Adrenal gland (tissue), 12 donors: ENCODE measurements around the gene BCKDHA. TPM values are rescaled to one million over a fixed set of nuclear protein-coding genes. Genes with fewer than 3 reads are reported as not detected.
A peak's percentile ranks its signal among the peaks of the same experiment; 100 is the strongest.
"Not testable (repeated sequence)": the region's sequence is repeated elsewhere in the genome, so short reads cannot be mapped to it uniquely, and the experiment has no call there.

Source experiments
- DNase-seq, 7 donors: peaks; one replicate each; pipeline ENCODE4 v3.0.0-alpha.2; 2019 to 2020
- H3K27ac ChIP-seq, 5 donors: fragments of 200-600 bp; sonication (generic) in 4 of 5; 1 replicate in 3 of 5; 2 replicates in 2 of 5; pipeline versions ENCODE4 v1.5.1 to v1.8.0; 2016 to 2020; ENCODE audit warnings: mild to moderate bottlenecking in 1 of 5
- H3K27me3 ChIP-seq: fragments of 200-600 bp; 2 replicates; pipeline ENCODE4 v1.8.0; 2021
- H3K36me3 ChIP-seq, 2 donors: fragments of 200-600 bp; replicated peaks in 1 of 2; 1 replicate in 1 of 2; 2 replicates in 1 of 2; pipeline versions ENCODE4 v1.5.1 to v1.8.0; 2018 to 2022
- H3K4me1 ChIP-seq, 2 donors: fragments of 200-600 bp; replicated peaks in 1 of 2; 1 replicate in 1 of 2; 2 replicates in 1 of 2; pipeline versions ENCODE4 v1.5.1 to v1.8.0; 2018 to 2021
- H3K4me3 ChIP-seq, 4 donors: fragments of 200-600 bp; sonication (generic) in 3 of 4; one replicate each; pipeline ENCODE4 v1.5.1; 2016 to 2018
- H3K9me3 ChIP-seq, 3 donors: fragments of 200-600 bp; sonication (generic) in 1 of 3; replicated peaks in 1 of 3; 1 replicate in 2 of 3; 2 replicates in 1 of 3; pipeline versions ENCODE4 v1.5.1 to v1.8.0; 2016 to 2021
- POLR2A ChIP-seq, 2 donors: fragments of 450-650 bp; IDR thresholded peaks; one replicate each; pipeline ENCODE4 v1.6.1; 2017; ENCODE audit warnings: antibody characterized with exemption in 2 of 2, mild to moderate bottlenecking in 2 of 2, moderate library complexity in 1 of 2
- WGBS, 4 donors: extraction: QIAGEN DNeasy Blood & Tissue Kit in 2 of 4; methylation state at CpG; one replicate each; pipeline versions ENCODE4 v1.1.5 to v1.1.7; 2013 to 2017; 5-methylcytosine and 5-hydroxymethylcytosine counted together
- intact Hi-C, 2 donors: fragments of 100-400 bp; cut with DNase I; formaldehyde crosslinking; loops; one replicate each; pipeline versions ENCODE4 v1.14.1 to v1.15.0; 2022 to 2023
- polyA plus RNA-seq, 3 donors: library from polyadenylated mRNA; stranded (reverse); fragments of 200-250 nt in 2 of 3; fragments of 350-450 nt in 1 of 3; fragmentation: Illumina TruSeq in 1 of 3; extraction: RNeasy Lipid Tissue Mini Kit (QIAGEN cat#74804) in 1 of 3; gene quantifications; one replicate each; pipeline ENCODE4 v1.2.3, GENCODE V29; 2013 to 2014
- total RNA-seq, 9 donors: library from RNA; depleted of rRNA in 4 of 9; stranded (reverse); fragments of >200 nt in 4 of 9; fragments of 120-200 nt in 1 of 9; fragmentation: NEBNext Ultra II Directional in 1 of 9; extraction: Animal tissue kit (Norgen Biotek cat#: 25700) in 1 of 9; gene quantifications; one replicate each; pipeline versions ENCODE4 v1.1.0 to v1.2.4, GENCODE V29; 2013 to 2023
- TF ChIP-seq, protein P1 (sequence below), 6 experiments: fragments of 450-650 bp in 4 of 6; fragments of 200-600 bp in 2 of 6; sonication (generic) in 1 of 6; IDR thresholded peaks; 1 replicate in 5 of 6; 2 replicates in 1 of 6; pipeline versions ENCODE4 v1.5.1 to v1.8.0; 2016 to 2021; ENCODE audit warnings: antibody characterized with exemption in 6 of 6, mild to moderate bottlenecking in 2 of 6, moderate library complexity in 1 of 6
- donor health status: healthy with polysubstance abuse.
- donor health status: Bipolar disorder and iron deficiency.
- donor health status: DM: yes; HTN: yes; CAD: no.
- donor health status: DM: no; HTN: no; CAD: no.
- donor health status: DM: no; HTN: no; CAD: no.
- donor health status: DM: yes; HTN: yes; CAD: no.

Gene BCKDHA
- total and polyA plus RNA-seq, 12 donors, result 17.6 to 294 (median 100) TPM

DNA sequence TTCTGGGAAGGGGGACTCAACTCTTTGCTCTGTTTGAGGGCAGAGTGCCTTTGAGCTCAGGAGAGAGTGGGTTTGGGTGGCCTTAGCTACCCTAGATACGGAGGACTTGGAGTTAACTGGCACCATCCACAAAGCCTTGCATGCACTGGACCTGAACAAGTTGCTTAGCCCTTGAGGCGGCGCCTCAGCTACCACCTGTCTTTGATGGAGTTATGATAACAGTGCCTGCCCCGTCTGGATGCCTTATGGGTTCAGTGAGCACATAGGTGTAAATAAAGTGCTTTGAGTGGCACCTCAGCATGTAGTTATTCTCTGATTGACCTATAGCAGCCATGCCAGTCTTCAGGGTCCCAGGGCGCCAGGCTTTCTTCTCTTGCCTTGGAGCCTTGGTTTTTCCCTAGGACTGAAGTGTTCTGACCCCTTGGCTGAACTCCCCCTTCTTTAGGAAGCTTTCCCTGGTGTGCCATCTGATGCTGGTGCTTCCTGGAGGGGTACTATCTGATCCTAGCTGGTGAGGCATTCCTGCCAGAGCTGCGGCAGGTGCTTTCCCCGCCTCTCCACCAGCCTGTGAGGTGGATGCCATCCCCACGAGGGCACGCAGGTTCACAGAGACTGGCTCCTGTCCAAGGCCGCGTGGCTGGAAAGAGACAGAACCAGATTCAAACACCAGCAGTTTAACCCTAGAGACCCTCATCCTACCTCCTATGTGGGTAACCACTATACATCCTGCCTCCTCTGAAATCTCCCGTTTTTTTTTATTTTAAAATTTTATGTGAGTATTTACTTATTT is 5.8 kb downstream of the BCKDHA start:
- 54 to 73% (median 66%) methylated on average over 8 to 12 of the region's 12 CpGs for WGBS, 4 donors
- Histone ChIP-seq H3K27ac (no peak overlapping the region), H3K27me3 (no peaks in the 10 kb centered on the region), H3K36me3 (no peaks in the 10 kb centered on the region), H3K4me1 (peaks cover 7 to 16% of the 10 kb centered on the region in 2 donors), H3K9me3 (no peaks in the 10 kb centered on the region), H3K4me3 (no peak overlapping the region)
- DNase-seq, result no peak
- intact Hi-C loops, result no loop called here
- TF ChIP-seq, protein P1, sequence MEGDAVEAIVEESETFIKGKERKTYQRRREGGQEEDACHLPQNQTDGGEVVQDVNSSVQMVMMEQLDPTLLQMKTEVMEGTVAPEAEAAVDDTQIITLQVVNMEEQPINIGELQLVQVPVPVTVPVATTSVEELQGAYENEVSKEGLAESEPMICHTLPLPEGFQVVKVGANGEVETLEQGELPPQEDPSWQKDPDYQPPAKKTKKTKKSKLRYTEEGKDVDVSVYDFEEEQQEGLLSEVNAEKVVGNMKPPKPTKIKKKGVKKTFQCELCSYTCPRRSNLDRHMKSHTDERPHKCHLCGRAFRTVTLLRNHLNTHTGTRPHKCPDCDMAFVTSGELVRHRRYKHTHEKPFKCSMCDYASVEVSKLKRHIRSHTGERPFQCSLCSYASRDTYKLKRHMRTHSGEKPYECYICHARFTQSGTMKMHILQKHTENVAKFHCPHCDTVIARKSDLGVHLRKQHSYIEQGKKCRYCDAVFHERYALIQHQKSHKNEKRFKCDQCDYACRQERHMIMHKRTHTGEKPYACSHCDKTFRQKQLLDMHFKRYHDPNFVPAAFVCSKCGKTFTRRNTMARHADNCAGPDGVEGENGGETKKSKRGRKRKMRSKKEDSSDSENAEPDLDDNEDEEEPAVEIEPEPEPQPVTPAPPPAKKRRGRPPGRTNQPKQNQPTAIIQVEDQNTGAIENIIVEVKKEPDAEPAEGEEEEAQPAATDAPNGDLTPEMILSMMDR (IDR thresholded peaks at IDR 0.05), result no peak
- TF ChIP-seq POLR2A (IDR thresholded peaks at IDR 0.05), result no peak

DNA sequence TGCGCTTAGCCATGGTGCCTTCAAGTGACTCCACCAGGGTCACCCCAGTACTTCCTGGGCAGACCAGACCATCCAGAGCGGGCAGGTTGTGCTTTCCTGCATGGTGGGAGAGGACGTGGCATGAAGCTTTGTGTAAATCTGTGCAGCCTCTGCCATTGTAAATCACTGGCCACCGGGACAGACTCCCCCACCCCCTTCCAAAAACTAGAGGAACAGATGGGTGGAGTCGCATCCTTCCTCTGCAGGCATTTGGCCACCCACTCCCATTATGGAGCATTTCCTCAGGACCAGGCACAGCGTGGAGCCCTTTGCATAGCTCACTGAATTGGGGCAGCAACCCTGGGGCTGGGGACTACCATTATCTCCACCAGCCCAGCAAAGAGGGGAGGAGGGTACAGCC is 8.2 kb downstream of the BCKDHA start:
- Histone ChIP-seq H3K36me3 (peaks cover 0 to 4% of the 10 kb centered on the region in 2 donors), H3K4me1 (peaks cover 10 to 20% of the 10 kb centered on the region in 2 donors), H3K27ac (no peak overlapping the region), H3K27me3 (no peaks in the 10 kb centered on the region), H3K4me3 (no peak overlapping the region), H3K9me3 (no peaks in the 10 kb centered on the region)
- intact Hi-C loops, result no loop called here
- DNase-seq, result no peak
- 68 to 82% (median 76%) methylated on average over 4 to 6 of the region's 6 CpGs for WGBS, 4 donors
- no peak for TF ChIP-seq POLR2A (IDR thresholded peaks at IDR 0.05)
- TF ChIP-seq, protein P1 (IDR thresholded peaks at IDR 0.05), result no peak

GRCh38 chr19:41407271-41407670 is 9.7 kb downstream of the BCKDHA start:
- H3K4me3 ChIP-seq, result no peak overlapping the region
- H3K4me1 ChIP-seq, result peaks cover 14 to 26% of the 10 kb centered on the region in 2 donors
- intact Hi-C loops, result no loop called here
- peaks cover 0 to 14% of the 10 kb centered on the region in 2 donors for H3K36me3 ChIP-seq
- H3K9me3 ChIP-seq, result no peaks in the 10 kb centered on the region
- 53 to 84% (median 70%) methylated on average over 4 of the region's 4 CpGs for WGBS, 4 donors
- no peak overlapping the region for H3K27ac ChIP-seq
- TF ChIP-seq, protein P1 (IDR thresholded peaks at IDR 0.05), result no peak
- no peak for TF ChIP-seq POLR2A (IDR thresholded peaks at IDR 0.05)
- peak in 2 of 7 donors; percentile 29 to 38 for DNase-seq
- H3K27me3 ChIP-seq, result no peaks in the 10 kb centered on the region

DNA sequence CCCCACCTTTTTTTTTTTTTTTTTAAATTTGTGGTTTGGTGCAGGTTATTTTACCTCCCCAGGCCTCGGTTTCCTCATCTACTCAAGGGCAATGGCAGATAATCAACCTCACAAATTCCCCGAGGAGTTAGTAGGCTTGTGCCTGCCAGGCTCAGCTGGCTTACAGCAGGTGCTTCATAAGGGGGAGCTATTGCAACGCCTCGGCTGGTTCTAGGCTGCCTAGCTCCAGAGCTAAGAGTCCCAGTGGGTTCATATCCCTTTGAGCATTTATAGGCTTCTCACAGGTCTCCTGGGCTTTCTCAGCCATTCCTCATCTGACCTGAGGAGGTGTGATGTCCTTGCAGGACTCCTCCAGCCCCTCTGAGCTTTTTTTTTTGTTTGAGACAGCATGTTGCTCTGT is 10.6 kb downstream of the BCKDHA start:
- Histone ChIP-seq H3K27ac (no peak overlapping the region), H3K4me3 (no peak overlapping the region), H3K27me3 (no peaks in the 10 kb centered on the region), H3K9me3 (no peaks in the 10 kb centered on the region), H3K4me1 (peaks cover 14 to 26% of the 10 kb centered on the region in 2 donors), H3K36me3 (peaks cover 0 to 20% of the 10 kb centered on the region in 2 donors)
- WGBS, 4 donors, result 72 to 92% (median 83%) methylated on average over 4 of the region's 4 CpGs
- TF ChIP-seq POLR2A (IDR thresholded peaks at IDR 0.05), result no peak
- TF ChIP-seq, protein P1 (IDR thresholded peaks at IDR 0.05), result no peak
- DNase-seq, result no peak
- intact Hi-C loops, result no loop called here

DNA sequence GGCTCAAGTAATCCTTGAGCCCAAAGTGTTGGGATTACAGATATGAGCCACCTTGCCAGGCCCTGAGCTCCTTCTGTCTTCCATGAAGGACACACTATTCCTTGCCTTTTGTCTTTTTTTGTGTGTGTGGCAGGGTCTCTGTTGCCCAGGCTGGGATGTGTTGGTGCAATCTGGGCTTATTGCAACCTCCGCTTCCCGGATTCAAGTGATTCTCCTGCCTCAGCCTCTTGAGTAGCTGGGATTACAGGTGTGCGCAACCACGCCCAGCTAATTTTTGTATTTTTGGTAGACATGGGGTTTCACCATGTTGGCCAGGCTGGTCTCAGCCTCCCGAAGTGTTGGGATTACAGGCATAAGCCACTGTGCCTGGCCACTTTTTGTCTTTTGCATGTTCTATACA is 11.2 kb downstream of the BCKDHA start:
- DNase-seq, H3K4me3 ChIP-seq, H3K27me3 ChIP-seq, intact Hi-C loops, H3K9me3 ChIP-seq: not testable (repeated sequence)
- Histone ChIP-seq H3K27ac (peak overlapping the region in 4 of 5 donors; percentile 60 to 79 (median 62)), H3K4me1 (peaks cover 14 to 26% of the 10 kb centered on the region in 2 donors), H3K36me3 (peaks cover 0 to 26% of the 10 kb centered on the region in 2 donors)
- WGBS, 4 donors, result 90 to 99% (median 92%) methylated on average over 5 of the region's 5 CpGs
